GM10266 (cell line): ENCODE results near the gene GANC.

Experiments
- DNase-seq: peaks from one replicate; pipeline ENCODE4 v3.0.0; 2012; ENCODE audit errors: extremely low spot score
- TF ChIP-seq, protein P1 (sequence below): IDR thresholded peaks from 2 replicates; pipeline ENCODE4 v1.5.1; 2012; ENCODE audit warnings: mild to moderate bottlenecking, low read depth; ENCODE audit not compliant: control insufficient read depth, insufficient read depth; ENCODE audit errors: missing control alignments

Gene GANC

DNA sequence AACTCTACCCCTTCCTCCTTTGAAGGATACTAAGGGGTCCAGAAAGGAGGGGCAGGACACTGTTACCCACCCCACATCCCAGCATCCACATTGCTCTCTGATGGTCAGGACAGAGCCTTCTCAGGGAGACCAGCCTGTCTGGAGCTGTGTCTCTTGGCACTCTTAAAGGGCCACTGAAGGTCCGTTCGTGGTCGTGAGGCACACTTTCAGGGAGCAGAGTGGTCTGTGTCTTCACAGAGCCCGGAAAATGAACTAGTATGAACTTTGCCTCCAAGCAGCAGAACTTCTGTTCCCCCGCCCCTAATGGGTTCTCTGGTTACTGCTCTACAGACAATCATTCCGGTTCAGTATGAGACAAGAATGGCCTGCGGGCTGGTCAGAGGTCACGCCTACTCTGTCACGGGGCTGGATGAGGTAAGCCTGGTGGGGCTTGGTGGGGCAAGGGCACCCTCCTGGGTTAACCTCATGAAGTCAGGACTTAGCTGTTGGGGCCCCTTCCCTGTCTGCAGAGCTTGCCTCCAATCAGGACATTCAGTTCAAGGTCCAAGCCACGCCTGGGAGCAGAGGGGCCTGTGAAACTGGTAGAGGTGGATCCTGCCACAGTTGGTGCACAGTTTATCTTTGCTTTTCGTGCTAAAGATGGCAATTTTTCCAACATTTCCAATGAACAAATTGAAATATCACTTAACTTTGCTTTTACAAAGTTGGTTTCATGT is 119.5 kb downstream of the GANC start:
- TF ChIP-seq, protein P1, sequence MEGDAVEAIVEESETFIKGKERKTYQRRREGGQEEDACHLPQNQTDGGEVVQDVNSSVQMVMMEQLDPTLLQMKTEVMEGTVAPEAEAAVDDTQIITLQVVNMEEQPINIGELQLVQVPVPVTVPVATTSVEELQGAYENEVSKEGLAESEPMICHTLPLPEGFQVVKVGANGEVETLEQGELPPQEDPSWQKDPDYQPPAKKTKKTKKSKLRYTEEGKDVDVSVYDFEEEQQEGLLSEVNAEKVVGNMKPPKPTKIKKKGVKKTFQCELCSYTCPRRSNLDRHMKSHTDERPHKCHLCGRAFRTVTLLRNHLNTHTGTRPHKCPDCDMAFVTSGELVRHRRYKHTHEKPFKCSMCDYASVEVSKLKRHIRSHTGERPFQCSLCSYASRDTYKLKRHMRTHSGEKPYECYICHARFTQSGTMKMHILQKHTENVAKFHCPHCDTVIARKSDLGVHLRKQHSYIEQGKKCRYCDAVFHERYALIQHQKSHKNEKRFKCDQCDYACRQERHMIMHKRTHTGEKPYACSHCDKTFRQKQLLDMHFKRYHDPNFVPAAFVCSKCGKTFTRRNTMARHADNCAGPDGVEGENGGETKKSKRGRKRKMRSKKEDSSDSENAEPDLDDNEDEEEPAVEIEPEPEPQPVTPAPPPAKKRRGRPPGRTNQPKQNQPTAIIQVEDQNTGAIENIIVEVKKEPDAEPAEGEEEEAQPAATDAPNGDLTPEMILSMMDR = no peak
- no peak for DNase-seq

DNA sequence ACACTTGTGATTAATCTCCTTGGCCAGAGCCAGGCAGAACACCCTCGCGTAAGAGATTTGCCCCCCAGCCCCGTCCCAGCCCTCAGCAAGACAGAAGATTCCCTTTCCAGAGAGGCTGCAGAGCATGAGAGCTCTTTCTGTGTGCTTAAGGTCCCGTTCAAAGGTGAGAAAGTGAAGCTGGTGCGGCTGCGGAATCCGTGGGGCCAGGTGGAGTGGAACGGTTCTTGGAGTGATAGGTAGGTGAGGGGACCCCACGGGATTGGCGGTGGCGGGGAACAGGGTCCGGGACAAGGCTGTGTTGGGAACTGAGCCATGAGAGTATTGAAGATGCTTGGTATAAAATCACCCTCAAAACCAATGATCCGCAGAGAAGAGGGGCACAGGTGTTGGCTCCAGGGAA is 121.1 kb downstream of the GANC start:
- TF ChIP-seq, protein P1 = no peak
- no peak for DNase-seq

DNA sequence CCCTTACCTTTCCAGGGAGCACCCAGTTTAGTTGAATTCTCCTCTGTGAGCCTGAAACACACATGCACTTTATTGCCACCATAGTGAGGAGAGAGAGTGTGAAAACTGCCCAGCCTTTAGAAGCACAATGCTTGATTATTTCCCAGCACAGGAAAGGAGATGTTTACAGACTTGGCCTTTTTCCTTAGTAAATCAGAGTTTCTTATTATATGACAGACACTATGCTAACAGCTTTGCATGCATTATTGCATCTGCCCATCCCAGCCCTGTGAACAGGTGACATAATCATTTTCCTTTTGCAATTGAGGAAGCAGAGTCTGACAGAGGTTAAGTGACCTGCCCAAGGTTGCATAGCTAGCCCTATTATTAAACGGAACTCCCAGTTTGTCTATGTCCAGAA is 122.8 kb downstream of the GANC start:
- TF ChIP-seq, protein P1 = no peak

DNA sequence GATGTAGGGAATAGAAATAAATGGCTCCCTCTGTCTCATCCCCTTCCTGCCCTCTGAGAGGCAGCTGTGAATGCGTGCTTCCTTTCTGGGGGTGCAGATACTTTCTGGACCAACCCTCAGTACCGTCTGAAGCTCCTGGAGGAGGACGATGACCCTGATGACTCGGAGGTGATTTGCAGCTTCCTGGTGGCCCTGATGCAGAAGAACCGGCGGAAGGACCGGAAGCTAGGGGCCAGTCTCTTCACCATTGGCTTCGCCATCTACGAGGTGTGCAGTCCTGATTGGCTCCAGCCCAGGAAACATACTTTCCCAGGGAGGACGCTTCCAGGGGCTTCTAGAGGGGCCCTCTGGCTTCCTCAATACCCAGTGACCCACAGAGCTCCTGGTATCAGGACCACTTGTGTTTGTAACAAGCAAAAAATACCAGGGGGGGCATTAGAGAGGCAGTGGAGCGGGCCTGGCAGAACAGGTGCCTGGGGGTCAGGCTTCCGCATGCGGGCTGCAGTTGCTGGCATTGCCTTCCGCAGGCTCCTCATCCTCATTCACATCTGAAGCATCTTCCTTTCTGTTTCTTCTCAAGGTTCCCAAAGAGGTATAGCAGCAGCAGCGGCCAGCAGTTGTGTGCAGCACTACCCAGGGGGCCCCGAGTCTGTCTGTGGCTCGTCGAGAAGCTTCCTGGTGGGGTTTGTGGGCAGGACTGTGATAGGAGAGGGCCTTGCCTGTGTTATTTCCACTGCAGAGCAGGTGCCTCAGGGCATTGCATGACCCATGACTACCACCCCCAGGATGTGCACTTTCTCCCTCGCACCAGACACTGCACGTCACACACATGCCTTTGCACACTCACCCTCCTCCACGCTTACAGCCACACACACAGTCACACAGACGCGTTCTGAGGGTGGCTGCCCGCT is 128.8 kb downstream of the GANC start:
- TF ChIP-seq, protein P1 = no peak
- no peak for DNase-seq

More for the DNA sequence above, 122.8 kb downstream of the GANC start:
- no peak for DNase-seq

DNA sequence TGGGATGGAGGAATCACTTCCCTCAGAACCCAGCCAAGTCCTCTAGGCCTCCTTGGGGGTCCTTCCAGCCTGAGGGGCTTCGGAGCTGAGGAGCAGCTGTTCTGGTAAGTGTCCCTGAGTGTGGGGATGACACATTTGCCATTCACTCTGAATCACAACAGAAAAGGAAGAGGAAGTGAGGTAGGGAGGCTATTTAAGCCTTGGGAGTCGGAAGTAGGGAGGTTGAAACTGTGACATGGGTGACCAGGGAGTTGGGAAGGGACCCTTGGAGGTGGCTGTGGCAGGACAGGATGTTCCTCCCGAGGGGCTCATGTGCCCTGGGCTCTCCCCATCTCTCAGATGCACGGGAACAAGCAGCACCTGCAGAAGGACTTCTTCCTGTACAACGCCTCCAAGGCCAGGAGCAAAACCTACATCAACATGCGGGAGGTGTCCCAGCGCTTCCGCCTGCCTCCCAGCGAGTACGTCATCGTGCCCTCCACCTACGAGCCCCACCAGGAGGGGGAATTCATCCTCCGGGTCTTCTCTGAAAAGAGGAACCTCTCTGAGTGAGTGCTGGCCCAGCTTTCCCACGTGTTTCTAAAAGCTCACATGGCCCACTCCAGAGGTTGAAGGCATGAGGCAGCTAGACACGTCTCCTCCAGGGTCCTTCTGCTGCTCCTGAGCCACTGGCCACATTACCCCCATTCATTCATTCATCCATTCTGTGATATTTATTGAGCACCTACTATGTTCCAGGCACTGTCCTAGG is 129.6 kb downstream of the GANC start:
- DNase-seq = no peak

DNA sequence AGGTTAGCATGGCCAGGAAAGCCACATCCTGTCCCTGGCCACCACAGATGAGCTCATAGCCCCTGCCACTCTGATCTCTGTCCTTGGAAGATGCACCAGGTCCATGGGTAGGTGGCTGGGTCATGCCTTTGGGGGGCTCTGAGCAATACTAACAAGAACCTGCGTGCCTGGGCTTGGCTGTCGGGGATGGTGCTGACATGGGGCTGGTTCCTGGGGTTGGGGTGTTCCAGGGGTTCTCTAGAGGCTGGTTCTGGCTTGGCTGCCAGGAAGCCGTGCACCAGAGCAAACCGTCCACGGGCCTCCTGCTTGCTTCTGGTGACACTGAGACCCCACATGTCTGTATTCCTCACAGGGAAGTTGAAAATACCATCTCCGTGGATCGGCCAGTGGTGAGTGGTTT is 130.4 kb downstream of the GANC start:
- DNase-seq = no peak
- TF ChIP-seq, protein P1 = no peak

More for the DNA sequence above, 129.6 kb downstream of the GANC start:
- TF ChIP-seq, protein P1 = no peak
